Measurements from ENCODE around the gene RPL39.
"Not testable (repeated sequence)": the region's sequence is repeated elsewhere in the genome, so short reads cannot be mapped to it uniquely, and the experiment has no call there.

RPL39 gene

DNA sequence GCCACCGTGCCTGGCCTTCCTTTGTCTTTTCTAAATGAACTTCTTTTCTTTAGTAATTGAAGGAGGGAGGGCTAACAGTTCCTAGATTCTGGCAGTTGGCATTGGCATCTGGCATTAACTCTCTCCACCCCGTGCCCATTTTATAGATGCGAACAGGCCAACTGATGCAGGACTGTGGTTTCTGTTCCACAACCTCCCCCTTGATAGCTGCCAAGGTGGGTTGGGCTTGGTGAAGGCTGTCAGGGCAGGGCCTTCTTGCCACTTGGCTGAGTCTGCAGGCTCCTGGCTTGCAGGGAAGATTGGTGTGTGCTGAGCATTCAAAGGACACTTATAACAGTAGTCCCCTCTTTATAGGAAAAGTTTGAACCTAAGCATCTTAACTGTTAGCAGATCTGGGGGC lies 28.7 kb downstream of the RPL39 start:
- no peak for FAIRE-seq

DNA sequence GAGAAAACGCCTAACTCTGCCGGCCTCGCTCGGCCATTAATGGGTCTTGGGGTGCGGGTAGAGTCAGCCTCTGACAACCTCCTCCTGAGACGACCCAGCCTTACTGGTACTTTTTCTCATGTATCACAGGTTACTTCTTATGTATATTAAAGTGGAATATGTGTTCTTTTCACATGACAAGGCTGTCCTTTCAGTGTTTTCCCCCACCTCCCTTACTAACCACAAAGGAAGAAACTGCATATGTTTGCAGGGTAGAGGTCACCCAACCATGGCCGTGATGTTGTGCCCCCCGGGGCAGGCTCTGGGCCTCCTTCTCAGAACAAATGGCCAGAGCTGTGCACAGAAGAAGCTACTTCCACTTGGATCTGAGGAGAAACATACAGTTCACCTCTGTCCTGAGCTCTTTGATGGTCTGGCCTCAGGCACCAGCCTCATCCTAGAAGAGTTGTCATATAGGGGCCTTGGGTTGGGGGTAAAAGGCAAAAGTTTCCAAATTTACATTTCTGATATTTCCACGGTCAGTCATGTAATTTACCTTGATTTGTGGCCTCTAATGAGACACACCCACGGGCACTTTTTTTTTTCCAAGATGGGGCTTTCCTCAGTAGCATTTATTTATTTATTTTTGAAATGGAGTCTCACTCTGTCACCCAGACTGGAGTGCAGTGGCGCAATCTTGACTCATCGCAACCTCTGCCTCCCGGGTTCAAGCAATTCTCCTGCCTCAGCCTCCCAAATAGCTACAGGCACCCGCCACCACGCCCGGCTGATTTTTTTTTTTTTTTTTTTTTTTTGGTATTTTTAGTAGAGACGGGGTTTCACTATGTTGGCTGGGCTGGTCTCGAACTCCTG lies 31.2 kb downstream of the RPL39 start:
- FAIRE-seq = no peak

DNA sequence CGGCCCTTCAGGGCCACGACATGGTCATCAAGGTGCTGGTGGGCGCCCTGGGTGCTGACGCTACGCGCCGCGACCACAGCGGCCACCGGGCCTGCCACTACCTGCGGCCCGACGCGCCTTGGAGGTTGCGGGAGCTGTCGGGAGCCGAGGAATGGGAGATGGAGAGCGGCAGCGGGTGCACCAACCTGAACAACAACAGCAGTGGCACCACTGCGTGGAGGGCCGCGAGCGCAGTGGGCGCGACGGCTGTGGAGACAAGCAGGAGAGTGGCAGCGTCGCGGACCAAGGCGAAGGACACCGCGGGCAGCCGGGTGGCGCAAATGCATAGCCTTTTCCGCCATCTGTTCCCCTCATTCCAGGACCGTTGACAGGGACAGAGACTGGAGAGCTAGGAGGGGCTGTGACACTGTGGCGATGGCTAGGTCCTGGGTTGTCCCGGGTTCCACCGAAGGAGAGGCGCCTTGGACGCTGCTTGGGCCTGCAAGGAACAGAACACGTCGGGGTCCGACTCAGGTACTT lies 32.1 kb downstream of the RPL39 start:
- no peak for FAIRE-seq

DNA sequence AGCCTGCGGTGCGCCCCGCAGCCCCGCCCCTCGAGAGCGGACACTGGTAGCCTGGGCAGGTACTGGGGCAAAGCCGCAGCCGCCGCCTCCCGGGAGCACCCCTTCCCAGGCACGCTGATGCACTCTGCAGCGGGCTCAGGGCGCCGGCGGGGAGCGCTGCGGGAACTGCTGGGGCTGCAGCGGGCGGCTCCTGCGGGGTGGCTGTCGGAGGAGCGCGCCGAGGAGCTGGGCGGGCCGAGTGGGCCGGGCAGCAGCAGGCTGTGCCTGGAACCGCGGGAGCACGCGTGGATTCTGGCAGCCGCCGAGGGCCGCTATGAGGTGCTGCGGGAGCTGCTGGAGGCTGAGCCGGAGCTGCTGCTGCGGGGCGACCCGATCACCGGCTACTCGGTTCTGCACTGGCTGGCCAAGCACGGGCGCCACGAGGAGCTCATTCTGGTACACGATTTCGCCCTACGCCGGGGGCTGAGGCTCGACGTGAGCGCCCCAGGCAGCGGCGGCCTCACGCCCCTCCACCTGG lies 32.6 kb downstream of the RPL39 start:
- no peak for FAIRE-seq

DNA sequence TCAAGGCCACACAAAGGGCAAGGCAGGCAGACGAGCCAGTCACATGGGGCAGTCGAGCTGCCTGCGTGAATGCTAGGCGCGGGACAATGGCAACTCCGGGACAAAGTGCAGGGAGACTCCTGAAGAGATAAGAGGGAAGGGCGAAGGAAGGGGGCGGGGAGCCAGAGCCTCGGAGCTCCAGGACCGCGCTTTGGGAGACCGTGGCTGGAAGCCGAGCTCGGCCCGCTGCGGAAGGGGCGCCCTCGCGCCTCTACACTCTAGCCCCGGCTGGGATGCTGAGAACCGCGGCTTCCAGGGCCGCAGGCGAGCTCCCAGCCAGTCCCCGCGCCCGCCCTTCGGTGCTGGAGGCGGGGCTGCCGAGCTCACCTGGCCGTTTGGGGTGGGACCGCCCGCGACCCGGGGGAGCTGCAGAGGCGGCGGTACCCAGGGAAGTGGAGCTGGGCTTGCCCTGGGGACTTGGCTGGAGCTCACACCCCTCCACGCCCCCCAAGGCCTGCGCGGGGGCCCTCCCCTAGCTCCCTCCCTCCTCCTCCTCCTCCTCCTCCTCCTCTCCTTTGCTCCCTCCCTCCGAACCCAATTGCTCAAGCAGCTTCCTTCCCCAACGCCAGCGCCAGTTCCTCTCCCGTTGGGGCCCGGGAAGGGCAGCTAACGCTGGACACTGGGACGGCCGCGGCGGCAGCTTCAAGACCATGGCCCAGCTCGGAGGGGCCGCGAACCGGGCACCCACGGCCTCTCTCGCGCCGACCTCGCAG lies 33.3 kb downstream of the RPL39 start, which contains the start of gene SOWAHD:
Gene SOWAHD (plus strand): TSS at position 610 of the 752 bp plus-strand sequence. CDS start 80 bp downstream, at position 690.
- FAIRE-seq = no peak

DNA sequence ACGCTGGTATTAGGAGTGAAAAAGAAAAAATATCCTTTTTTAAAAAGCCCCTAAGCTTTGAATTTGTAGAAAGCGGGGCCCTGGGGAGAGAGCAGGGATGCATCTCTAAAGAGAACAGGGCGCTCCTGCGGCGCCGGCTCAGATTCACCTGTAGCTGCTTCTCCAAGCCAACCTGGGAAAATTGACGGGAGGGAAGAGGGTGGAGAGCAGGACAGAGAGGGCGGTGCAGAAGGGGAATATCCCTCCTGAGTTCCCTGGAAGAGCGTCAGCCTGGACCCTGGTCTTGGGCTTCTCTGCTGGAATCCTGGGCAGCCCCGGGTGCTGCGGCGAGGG lies 33.8 kb downstream of the RPL39 start:
- no peak for FAIRE-seq

DNA sequence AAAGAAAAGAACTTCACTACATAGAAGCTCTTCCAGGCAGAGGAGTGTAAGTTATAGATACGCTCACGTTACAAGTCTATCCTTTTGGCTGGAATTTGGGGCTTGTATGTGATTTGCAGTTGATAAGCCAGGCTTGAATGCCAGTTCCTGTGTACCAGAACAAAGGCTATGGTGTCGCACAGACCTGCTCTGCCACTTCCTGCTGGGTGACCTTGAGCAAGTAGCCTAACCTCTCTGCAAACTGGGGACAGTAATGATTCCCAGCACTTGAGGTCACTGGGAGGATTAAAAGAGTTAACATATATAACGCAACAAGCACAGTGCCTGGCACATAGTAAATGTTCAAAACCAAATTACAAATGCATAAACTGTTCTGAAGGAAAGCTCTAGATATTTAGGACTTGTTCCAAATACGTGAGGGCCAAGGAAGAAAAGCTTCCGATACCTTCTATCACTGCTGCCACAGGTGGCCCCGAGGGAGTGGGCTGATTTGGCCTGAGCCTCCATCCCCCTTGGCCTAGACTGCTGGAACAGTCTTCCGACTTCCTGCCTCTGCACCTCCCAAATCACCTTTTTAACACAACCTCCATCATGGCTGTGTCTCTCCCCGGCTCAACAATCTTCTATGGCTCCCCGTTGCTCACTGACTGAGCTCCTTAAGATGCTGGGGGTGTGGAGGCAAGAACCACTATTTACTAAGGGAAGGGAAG lies 34.3 kb downstream of the RPL39 start:
- no peak for FAIRE-seq

DNA sequence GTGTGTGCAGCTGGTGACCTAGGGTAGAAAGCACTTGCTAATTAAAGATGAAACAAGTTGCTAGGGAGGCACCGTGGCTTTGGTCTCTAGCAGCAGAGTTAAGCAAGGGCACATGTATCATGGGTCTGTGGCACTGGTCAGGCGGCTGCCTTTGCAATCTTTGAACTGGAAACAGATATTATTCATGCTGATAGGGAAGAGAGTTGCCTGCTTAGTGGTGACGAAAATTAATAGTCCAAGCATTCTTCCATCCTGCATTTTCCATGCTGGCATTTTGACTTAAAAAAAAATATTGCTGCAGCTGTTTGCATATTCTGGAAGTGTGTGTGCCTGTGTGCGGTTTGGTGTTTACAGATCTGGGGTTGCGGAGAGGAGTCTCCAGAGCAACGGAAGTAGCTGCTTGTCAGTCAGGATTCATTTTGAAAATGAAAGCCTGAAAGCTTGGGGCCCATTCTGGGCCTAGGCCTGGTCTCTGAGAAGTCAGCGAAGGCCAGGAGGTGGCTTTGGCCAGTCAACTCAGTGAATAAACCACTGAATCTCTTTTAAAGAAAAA lies 35.4 kb downstream of the RPL39 start:
- no peak for FAIRE-seq

DNA sequence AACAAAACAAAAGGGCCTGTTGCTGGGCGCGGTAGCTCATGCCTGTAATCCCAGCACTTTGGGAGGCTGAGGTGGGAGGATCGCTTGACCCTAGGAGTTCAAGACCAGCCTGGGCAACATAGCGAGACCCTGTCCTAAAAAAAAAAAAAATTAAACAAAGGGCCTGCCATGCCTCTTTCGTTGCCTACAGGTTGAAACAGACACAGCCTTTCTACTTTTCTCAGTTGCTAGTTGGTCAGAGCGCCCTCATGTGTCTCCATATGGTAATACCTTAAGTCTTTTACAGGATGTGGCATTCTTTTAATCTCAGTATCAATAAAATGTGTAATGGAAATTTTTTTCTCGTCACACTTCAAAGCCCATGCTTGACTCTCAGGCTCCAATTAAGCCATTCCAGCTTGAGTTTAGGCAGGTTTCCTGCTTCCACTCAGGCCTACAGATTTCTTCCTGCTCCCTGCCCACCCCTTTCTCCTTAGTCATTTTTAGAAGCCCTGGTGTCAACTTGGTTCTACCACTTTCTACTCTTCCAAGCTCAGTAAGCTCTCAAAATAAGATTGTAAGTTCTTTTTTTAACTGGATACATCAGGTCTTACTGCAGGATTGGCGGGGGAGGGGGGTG lies 37.7 kb downstream of the RPL39 start:
- no peak for FAIRE-seq

DNA sequence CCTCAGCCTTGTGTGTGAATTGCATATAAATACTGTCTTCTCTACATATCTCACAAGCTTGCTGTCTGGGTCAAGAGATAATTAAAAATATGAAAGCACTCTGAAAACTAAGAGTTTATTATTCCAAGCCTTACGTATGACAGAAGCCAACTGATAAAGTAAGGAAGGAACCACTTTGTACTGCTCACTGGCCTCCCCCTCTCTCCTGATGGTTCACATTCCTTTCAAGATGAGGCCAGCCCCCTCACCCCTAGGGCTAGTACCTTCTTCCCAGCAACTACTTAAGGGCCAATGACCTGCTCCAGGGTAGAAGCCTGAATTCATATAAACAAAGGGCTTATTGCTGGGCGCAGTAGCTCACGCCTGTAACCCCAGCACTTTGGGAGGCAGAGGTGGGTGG lies 38.4 kb downstream of the RPL39 start:
- FAIRE-seq = peak; percentile 85

DNA sequence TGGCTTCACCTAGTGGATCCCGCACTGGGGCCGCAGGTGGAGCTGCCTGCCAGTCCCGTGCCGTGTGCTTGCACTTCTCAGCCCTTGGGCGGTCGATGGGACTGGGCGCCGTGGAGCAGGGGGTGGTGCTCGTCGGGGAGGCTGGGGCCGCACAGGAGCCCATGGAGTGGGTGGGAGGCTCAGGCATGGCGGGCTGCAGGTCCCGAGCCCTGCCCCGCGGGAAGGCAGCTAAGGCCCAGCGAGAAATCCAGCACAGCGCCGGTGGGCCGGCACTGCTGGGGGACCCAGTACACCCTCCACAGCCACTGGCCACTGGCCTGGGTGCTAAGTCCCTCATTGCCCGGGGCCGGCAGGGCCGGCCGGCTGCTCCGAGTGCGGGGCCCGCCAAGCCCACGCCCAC lies 40.7 kb downstream of the RPL39 start:
- not testable (repeated sequence) for FAIRE-seq

DNA sequence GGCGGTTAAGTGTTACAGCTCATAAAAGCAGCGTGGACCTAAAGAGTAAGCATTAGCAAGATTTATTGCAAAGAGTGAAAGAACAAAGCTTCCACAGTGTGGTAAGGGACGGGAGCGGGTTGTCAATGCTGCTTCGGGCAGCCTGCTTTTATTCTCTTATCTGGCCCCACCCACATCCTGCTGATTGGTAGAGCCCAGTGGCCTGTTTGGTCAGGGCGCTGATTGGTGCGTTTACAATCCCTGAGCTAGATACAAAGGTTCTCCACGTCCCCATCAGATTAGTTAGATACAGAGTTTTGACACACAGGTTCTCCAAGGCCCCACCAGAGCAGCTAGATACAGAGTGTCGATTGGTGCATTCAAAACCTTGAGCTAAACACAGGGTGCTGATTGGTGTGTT lies 41.3 kb downstream of the RPL39 start:
- not testable (repeated sequence) for FAIRE-seq

DNA sequence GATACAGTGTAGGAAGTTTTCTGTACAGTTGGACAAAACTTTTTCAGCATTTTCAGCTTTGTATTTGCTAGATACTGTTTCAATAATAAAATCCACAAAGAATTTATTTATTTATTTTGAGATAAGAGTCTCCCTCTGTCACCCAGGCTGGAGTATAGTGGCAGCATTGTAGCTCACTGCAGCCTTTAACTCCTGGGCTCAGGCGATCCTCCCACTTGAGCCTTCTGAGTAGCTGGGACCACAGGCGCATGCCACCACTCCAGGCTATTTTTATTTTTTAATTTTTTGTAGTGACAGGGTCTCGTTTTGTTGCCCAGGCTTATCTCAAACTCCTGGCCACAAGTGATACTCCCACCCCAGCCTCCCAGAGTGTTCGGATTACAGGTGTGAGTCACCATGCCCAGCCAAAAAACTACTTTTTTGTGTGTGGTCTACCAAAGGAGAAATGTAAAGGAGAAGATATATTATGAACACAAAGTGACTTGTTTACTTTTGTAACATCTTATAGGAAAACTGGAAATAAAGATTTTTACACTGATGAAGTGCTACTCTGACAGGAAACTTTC lies 46.1 kb downstream of the RPL39 start:
- FAIRE-seq = no peak

DNA sequence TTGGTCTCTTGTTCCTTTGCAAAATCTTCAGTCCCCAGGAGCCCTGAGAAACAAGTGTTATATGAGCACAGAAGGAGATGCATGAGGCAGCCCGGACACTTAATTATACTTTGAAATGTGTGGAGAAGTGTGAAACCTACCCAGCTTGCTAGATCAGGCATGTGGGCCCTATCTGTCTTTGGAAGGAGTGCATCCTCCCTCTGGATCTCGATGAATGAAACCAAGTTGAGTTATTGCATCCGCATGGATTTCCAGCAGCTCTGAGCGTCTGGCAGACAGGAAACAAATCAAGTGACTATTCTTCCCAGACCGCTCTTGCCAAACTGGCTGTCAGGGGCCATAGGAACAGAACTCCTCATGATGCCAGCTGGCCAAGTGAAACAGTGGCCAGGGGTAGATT lies 52.7 kb downstream of the RPL39 start:
- FAIRE-seq = no peak

Measured in islet of Langerhans (tissue), 1 donor.